Activated CD8-positive, alpha-beta T cell treated with anti-CD3 and anti-CD28 coated beads for 36 hours (primary cell): ENCODE results near the gene APH1B. TPM values are rescaled to one million over a fixed set of nuclear protein-coding genes. Genes with fewer than 3 reads are reported as not detected.
"Not testable (repeated sequence)": the region's sequence is repeated elsewhere in the genome, so short reads cannot be mapped to it uniquely, and the experiment has no call there.

Source experiments
- ATAC-seq: fragments of 200-7000 bp; cut with Tn5 transposase; one replicate; pipeline ENCODE4 v1.10.0; 2021; ENCODE audit warnings: mild to moderate bottlenecking, moderate library complexity
- CTCF ChIA-PET: fragments of 350-600 bp; sonication (Branson Sonifier 250); formaldehyde crosslinking; loops from one replicate; lab custom pipeline; 2021; ENCODE audit warnings: antibody characterized with exemption; lab: Charles Lee
- POLR2A ChIA-PET: fragments of 350-600 bp; sonication (Branson Sonifier 250); formaldehyde crosslinking; loops from one replicate; lab custom pipeline; 2021; ENCODE audit warnings: antibody characterized with exemption; lab: Charles Lee
- DNase-seq: peaks from one replicate; pipeline ENCODE4 v3.0.0-alpha.2; 2020
- H3K27ac Mint-ChIP-seq: one replicate; pipeline ENCODE4 v1.8.0; 2021; ENCODE audit warnings: mild to moderate bottlenecking, mixed read lengths
- H3K27me3 Mint-ChIP-seq: one replicate; pipeline ENCODE4 v1.8.0; 2021; ENCODE audit warnings: mixed read lengths
- H3K36me3 Mint-ChIP-seq: one replicate; pipeline ENCODE4 v1.8.0; 2021; ENCODE audit warnings: low read depth, mixed read lengths
- H3K4me1 Mint-ChIP-seq: one replicate; pipeline ENCODE4 v1.8.0; 2021; ENCODE audit warnings: low read depth, mixed read lengths
- H3K4me3 Mint-ChIP-seq: one replicate; pipeline ENCODE4 v1.8.0; 2021; ENCODE audit warnings: mild to moderate bottlenecking, moderate library complexity, mixed read lengths
- H3K9me3 Mint-ChIP-seq: one replicate; pipeline ENCODE4 v1.8.0; 2021; ENCODE audit warnings: mixed read lengths
- CTCF ChIP-seq: fragments of 200-600 bp; IDR thresholded peaks from one replicate; pipeline ENCODE4 v1.8.0; 2022; ENCODE audit warnings: antibody characterized with exemption, mild to moderate bottlenecking
- intact Hi-C: fragments of 100-400 bp; cut with micrococcal nuclease; formaldehyde crosslinking; loops from one replicate; pipeline ENCODE4 v1.10.0; 2022
- total RNA-seq, 2 experiments: library from RNA; stranded (reverse); gene quantifications; one replicate each; pipeline ENCODE4 v1.2.3, GENCODE V29; 2021

Gene APH1B
- total RNA-seq, 2 experiments from 2014 or later = 7.0 to 9.7 TPM

DNA sequence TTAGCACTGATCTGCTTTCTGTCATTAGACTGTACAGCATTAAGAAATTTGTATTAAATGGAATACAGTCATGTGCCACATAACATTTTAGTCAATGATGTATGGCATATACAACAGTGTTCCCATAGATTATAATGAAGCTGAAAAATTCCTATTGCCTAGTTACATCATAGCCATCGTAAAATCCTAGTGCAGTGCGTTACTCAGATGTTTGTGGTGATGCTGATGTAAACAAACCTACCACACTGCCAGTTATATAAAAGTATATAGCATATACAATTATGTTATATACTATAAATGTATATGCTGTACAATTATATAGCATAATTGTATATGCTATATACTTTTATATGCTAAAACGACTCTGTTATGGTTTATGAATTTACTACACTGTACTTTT is 41.7 kb downstream of the APH1B start:
- no peak for DNase-seq
- ChIA-PET POLR2A (no interaction called here), CTCF (no interaction called here)
- Mint-ChIP-seq H3K4me3 (no peak overlapping the region), H3K27ac (no peak overlapping the region), H3K9me3 (no peaks in the 10 kb centered on the region), H3K36me3 (no peaks in the 10 kb centered on the region), H3K27me3 (no peaks in the 10 kb centered on the region), H3K4me1 (no peaks in the 10 kb centered on the region)
- no peak for ATAC-seq
- intact Hi-C loops = no loop called here
- no peak for TF ChIP-seq CTCF

DNA sequence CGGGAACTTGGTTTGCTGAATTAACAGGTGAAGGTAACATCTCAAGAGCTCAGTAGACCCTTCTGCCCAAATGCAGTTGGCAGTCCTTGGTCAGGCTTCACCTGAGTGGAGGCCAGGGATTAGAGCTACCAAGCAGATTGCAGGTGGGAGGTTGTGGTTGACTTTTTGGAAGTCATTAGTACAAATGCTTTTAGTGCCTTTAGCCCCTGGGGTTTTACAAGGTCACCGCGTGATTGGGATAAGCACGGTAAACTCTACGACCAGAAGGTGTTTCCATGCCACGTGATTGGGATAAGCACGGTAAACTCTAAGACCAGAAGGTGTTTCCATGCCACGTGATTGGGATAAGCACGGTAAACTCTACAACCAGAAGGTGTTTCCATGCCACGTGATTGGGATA is 43.0 kb downstream of the APH1B start:
- intact Hi-C loops, H3K4me1 Mint-ChIP-seq, H3K27ac Mint-ChIP-seq, H3K9me3 Mint-ChIP-seq, CTCF ChIA-PET, H3K4me3 Mint-ChIP-seq, H3K36me3 Mint-ChIP-seq, DNase-seq, ATAC-seq, H3K27me3 Mint-ChIP-seq, POLR2A ChIA-PET: not testable (repeated sequence)

- CTCF ChIA-PET = not testable (repeated sequence)
These were observed 43.6 kb downstream of the APH1B start for GRCh38 chr15:63320981-63321380.

DNA sequence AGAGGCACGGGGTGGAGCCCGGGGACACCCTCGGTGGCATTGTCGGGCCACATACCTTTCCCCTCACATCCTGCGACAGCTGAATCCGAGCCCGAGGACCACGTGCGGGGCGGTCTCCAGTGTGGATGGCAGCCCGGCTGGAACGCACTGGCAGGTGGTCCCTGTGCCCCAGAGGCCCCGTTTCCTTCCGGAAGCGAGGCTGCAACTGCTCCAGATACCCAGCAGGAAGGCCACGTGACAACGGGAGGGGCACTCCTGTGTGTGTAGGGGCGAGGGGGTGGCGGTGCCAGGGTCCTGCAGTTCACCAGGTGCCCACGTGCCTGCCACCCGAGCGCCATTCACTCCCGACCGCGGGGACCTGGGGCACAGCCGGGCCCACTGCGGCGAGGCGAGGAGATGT is 44.1 kb downstream of the APH1B start:
- no peaks in the 10 kb centered on the region for H3K27me3 Mint-ChIP-seq
- ChIA-PET CTCF (no interaction called here), POLR2A (no interaction called here)
- DNase-seq (no peak), ATAC-seq (no peak)
- no peaks in the 10 kb centered on the region for H3K4me1 Mint-ChIP-seq
- no peaks in the 10 kb centered on the region for H3K36me3 Mint-ChIP-seq
- H3K4me3 Mint-ChIP-seq = no peak overlapping the region
- no peaks in the 10 kb centered on the region for H3K9me3 Mint-ChIP-seq
- intact Hi-C loops = no loop called here
- no peak overlapping the region for H3K27ac Mint-ChIP-seq
- no peak for TF ChIP-seq CTCF

More at GRCh38 chr15:63320981-63321380, 43.6 kb downstream of the APH1B start:
- POLR2A ChIA-PET, H3K27ac Mint-ChIP-seq, ATAC-seq, H3K9me3 Mint-ChIP-seq, H3K36me3 Mint-ChIP-seq, DNase-seq, H3K4me3 Mint-ChIP-seq, H3K4me1 Mint-ChIP-seq, intact Hi-C loops, H3K27me3 Mint-ChIP-seq: not testable (repeated sequence)

- ChIA-PET POLR2A (no interaction called here), CTCF (no interaction called here)
- ATAC-seq (no peak), DNase-seq (no peak)
- Mint-ChIP-seq H3K36me3 (no peaks in the 10 kb centered on the region), H3K27ac (no peak overlapping the region), H3K4me3 (no peak overlapping the region), H3K9me3 (no peaks in the 10 kb centered on the region), H3K27me3 (no peaks in the 10 kb centered on the region), H3K4me1 (no peaks in the 10 kb centered on the region)
- TF ChIP-seq CTCF = no peak
- intact Hi-C loops = no loop called here
These were observed 45.1 kb downstream of the APH1B start for GRCh38 chr15:63322541-63322940.

DNA sequence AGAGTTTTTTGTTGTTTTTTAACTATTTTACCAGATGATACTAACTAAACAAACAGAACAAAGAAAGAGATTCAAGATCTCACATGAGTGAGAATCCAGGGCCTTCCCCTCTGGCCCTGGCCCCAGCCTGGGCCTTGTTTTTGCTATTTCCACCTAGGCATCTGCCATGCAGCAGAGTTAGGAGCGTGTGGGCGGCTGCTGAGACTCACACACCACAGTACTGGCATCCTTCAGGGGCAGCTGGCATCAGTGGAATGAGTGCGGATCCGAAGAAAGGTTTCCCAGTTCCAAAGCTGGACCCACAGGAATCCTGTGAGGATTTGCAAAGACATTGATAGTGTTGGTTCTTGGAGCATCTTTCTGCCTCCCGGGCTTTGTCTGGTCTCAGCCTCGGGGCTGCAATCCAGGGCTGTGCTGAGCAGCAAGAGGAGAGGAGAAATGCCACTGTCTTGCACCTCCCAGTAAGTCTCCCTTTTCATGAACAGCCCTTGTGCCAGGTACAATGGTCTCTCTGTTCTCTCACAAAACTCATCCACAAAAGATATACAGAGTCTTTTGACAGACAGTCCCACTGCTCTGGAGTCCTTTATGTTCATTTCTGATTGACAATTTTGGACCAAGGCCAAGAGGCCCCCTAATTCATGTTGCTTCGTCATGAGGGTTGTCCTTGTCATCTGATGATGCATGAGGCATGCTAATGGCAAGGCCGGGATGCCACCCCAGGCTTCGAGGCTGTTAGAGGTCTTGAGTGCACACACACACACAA is 46.6 kb downstream of the APH1B start:
- ChIA-PET POLR2A (no interaction called here), CTCF (no interaction called here)
- Mint-ChIP-seq H3K9me3 (no peaks in the 10 kb centered on the region), H3K27ac (no peak overlapping the region), H3K36me3 (no peaks in the 10 kb centered on the region), H3K4me3 (no peak overlapping the region), H3K27me3 (no peaks in the 10 kb centered on the region), H3K4me1 (no peaks in the 10 kb centered on the region)
- no peak for TF ChIP-seq CTCF
- no peak for ATAC-seq
- intact Hi-C loops = no loop called here
- DNase-seq = peak; percentile 21
